ENCODE results near the gene ATP5ME. TPM values are rescaled to one million over a fixed set of nuclear protein-coding genes. Genes with fewer than 3 reads are reported as not detected.

The ATP5ME gene
- total and polyA plus RNA-seq, 5 donors, result 689 to 1,352 (median 765) TPM

- DNase-seq (peak in 2 of 3 donors; percentile 57), ATAC-seq (no peak)
- H3K27me3 ChIP-seq (ENCODE audit: control insufficient read depth, insufficient read depth), result no peaks in the 10 kb centered on the region
- intact Hi-C loops (cut with DNase I), result no loop called here
- H3K4me3 ChIP-seq (ENCODE audit: low read length), result no peak overlapping the region
- 92% methylated on average over 23 of the region's 23 CpGs for WGBS
- no peaks in the 10 kb centered on the region for H3K9me3 ChIP-seq (ENCODE audit: control insufficient read depth, low read length)
- peaks cover under 1% of the 10 kb centered on the region for H3K4me1 ChIP-seq (ENCODE audit: control insufficient read depth, insufficient read depth, low read length)
- H3K27ac ChIP-seq (ENCODE audit: low read length), result no peak overlapping the region
These were observed 8.6 kb upstream of the ATP5ME start for GRCh38 chr4:682490-683172.

- Histone ChIP-seq H3K4me3 (ENCODE audit: low read length) (no peak overlapping the region), H3K4me1 (ENCODE audit: control insufficient read depth, insufficient read depth, low read length) (no peaks in the 10 kb centered on the region), H3K27ac (ENCODE audit: low read length) (no peak overlapping the region), H3K9me3 (ENCODE audit: control insufficient read depth, low read length) (no peaks in the 10 kb centered on the region), H3K27me3 (ENCODE audit: control insufficient read depth, insufficient read depth) (no peaks in the 10 kb centered on the region)
- intact Hi-C loops (cut with DNase I), result no loop called here
- DNase-seq, result peak in 2 of 3 donors; percentile 74 to 80
- no peak for ATAC-seq
- WGBS, result 85% methylated on average over 55 of the region's 58 CpGs
These were observed 7.8 kb upstream of the ATP5ME start for GRCh38 chr4:681736-682451.

- H3K27me3 ChIP-seq (ENCODE audit: control insufficient read depth, insufficient read depth), result no peaks in the 10 kb centered on the region
- peak; percentile 30 to 43 for ATAC-seq
- no peaks in the 10 kb centered on the region for H3K9me3 ChIP-seq (ENCODE audit: control insufficient read depth, low read length)
- H3K27ac ChIP-seq (ENCODE audit: low read length), result no peak overlapping the region
- DNase-seq, result peak; percentile 77 to 89 (median 88)
- 6% methylated on average over 51 of the region's 62 CpGs for WGBS
- H3K4me1 ChIP-seq (ENCODE audit: control insufficient read depth, insufficient read depth, low read length), result no peaks in the 10 kb centered on the region
- intact Hi-C loops (cut with DNase I), result no loop called here
- peak overlapping the region; percentile 30 for H3K4me3 ChIP-seq (ENCODE audit: low read length)
These were observed 7.0 kb upstream of the ATP5ME start for GRCh38 chr4:680928-681645.

- Histone ChIP-seq H3K4me3 (ENCODE audit: low read length) (peak overlapping the region; percentile 30), H3K27ac (ENCODE audit: low read length) (no peak overlapping the region), H3K9me3 (ENCODE audit: control insufficient read depth, low read length) (no peaks in the 10 kb centered on the region), H3K27me3 (ENCODE audit: control insufficient read depth, insufficient read depth) (no peaks in the 10 kb centered on the region), H3K4me1 (ENCODE audit: control insufficient read depth, insufficient read depth, low read length) (peaks cover under 1% of the 10 kb centered on the region)
- peak in 2 of 3 donors; percentile 69 to 77 for DNase-seq
- intact Hi-C loops (cut with DNase I), result no loop called here
- no peak for ATAC-seq
- WGBS, result 52% methylated on average over 17 of the region's 17 CpGs
These were observed 6.5 kb upstream of the ATP5ME start for GRCh38 chr4:680551-680927.

GRCh38 chr4:680091-680490 lies 6.0 kb upstream of the ATP5ME start:
- H3K27ac ChIP-seq (ENCODE audit: low read length), result no peak overlapping the region

GRCh38 chr4:679629-680028 lies 5.6 kb upstream of the ATP5ME start:
- Histone ChIP-seq H3K9me3 (ENCODE audit: control insufficient read depth, low read length) (no peaks in the 10 kb centered on the region), H3K4me3 (ENCODE audit: low read length) (no peak overlapping the region), H3K27ac (ENCODE audit: low read length) (no peak overlapping the region), H3K4me1 (ENCODE audit: control insufficient read depth, insufficient read depth, low read length) (peaks cover 2% of the 10 kb centered on the region), H3K27me3 (ENCODE audit: control insufficient read depth, insufficient read depth) (no peaks in the 10 kb centered on the region)
- intact Hi-C loops (cut with DNase I), result no loop called here
- ATAC-seq (no peak), DNase-seq (peak in 1 of 3 donors; percentile 44)
- 82% methylated on average over 11 of the region's 11 CpGs for whole genome bisulfite sequencing

More at GRCh38 chr4:680091-680490, 6.0 kb upstream of the ATP5ME start:
- Histone ChIP-seq H3K4me3 (ENCODE audit: low read length) (no peak overlapping the region), H3K27me3 (ENCODE audit: control insufficient read depth, insufficient read depth) (no peaks in the 10 kb centered on the region), H3K4me1 (ENCODE audit: control insufficient read depth, insufficient read depth, low read length) (peaks cover 2% of the 10 kb centered on the region), H3K9me3 (ENCODE audit: control insufficient read depth, low read length) (no peaks in the 10 kb centered on the region)
- DNase-seq (peak in 1 of 3 donors; percentile 54), ATAC-seq (no peak)
- 82% methylated on average over 9 of the region's 9 CpGs for WGBS
- intact Hi-C loops (cut with DNase I), result no loop called here

GRCh38 chr4:679104-679481 lies 5.0 kb upstream of the ATP5ME start:
- Histone ChIP-seq H3K27me3 (ENCODE audit: control insufficient read depth, insufficient read depth) (no peaks in the 10 kb centered on the region), H3K4me3 (ENCODE audit: low read length) (no peak overlapping the region), H3K27ac (ENCODE audit: low read length) (no peak overlapping the region), H3K4me1 (ENCODE audit: control insufficient read depth, insufficient read depth, low read length) (peaks cover 2% of the 10 kb centered on the region), H3K9me3 (ENCODE audit: control insufficient read depth, low read length) (no peaks in the 10 kb centered on the region)
- 80% methylated on average over 13 of the region's 13 CpGs for WGBS
- ATAC-seq (no peak), DNase-seq (peak in 1 of 3 donors; percentile 53)
- intact Hi-C loops (cut with DNase I), result no loop called here

GRCh38 chr4:678331-679103 lies 4.4 kb upstream of the ATP5ME start:
- H3K27me3 ChIP-seq (ENCODE audit: control insufficient read depth, insufficient read depth), result no peaks in the 10 kb centered on the region
- WGBS, result 72% methylated on average over 14 of the region's 14 CpGs
- intact Hi-C loops (cut with DNase I), result no loop called here
- H3K4me1 ChIP-seq (ENCODE audit: control insufficient read depth, insufficient read depth, low read length), result peaks cover 2% of the 10 kb centered on the region
- no peaks in the 10 kb centered on the region for H3K9me3 ChIP-seq (ENCODE audit: control insufficient read depth, low read length)
- H3K4me3 ChIP-seq (ENCODE audit: low read length), result no peak overlapping the region
- ATAC-seq (no peak), DNase-seq (peak in 1 of 3 donors; percentile 46)
- H3K27ac ChIP-seq (ENCODE audit: low read length), result no peak overlapping the region

- H3K27ac ChIP-seq (ENCODE audit: low read length), result no peak overlapping the region
- intact Hi-C loops (cut with DNase I), result no loop called here
These were observed 3.6 kb upstream of the ATP5ME start for GRCh38 chr4:677431-678293.

GRCh38 chr4:676871-677235 lies 2.8 kb upstream of the ATP5ME start:
- no peak overlapping the region for H3K4me3 ChIP-seq (ENCODE audit: low read length)
- no peaks in the 10 kb centered on the region for H3K27me3 ChIP-seq (ENCODE audit: control insufficient read depth, insufficient read depth)
- H3K9me3 ChIP-seq (ENCODE audit: control insufficient read depth, low read length), result no peaks in the 10 kb centered on the region
- no peak for DNase-seq
- intact Hi-C loops (cut with DNase I), result no loop called here
- peaks cover 5% of the 10 kb centered on the region for H3K4me1 ChIP-seq (ENCODE audit: control insufficient read depth, insufficient read depth, low read length)
- H3K27ac ChIP-seq (ENCODE audit: low read length), result no peak overlapping the region
- WGBS, result 80% methylated on average over 8 of the region's 8 CpGs
- no peak for ATAC-seq

More at GRCh38 chr4:677431-678293, 3.6 kb upstream of the ATP5ME start:
- ATAC-seq (no peak), DNase-seq (peak in 2 of 3 donors; percentile 59 to 62)
- 69% methylated on average over 26 of the region's 26 CpGs for WGBS
- peaks cover 5% of the 10 kb centered on the region for H3K4me1 ChIP-seq (ENCODE audit: control insufficient read depth, insufficient read depth, low read length)
- no peaks in the 10 kb centered on the region for H3K27me3 ChIP-seq (ENCODE audit: control insufficient read depth, insufficient read depth)
- no peaks in the 10 kb centered on the region for H3K9me3 ChIP-seq (ENCODE audit: control insufficient read depth, low read length)
- no peak overlapping the region for H3K4me3 ChIP-seq (ENCODE audit: low read length)
